HepG2 (cell line): ENCODE results near the gene RNF13. TPM values are rescaled to one million over a fixed set of nuclear protein-coding genes. Genes with fewer than 3 reads are reported as not detected.

ENCODE experiments used
- CBX1 ChIP-seq: IDR thresholded peaks from one replicate; pipeline ENCODE4 v1.6.1; 2016; ENCODE audit warnings: antibody characterized with exemption, low read depth
- EED ChIP-seq: sonication (generic); formaldehyde crosslinking; IDR thresholded peaks from 2 replicates; pipeline ENCODE4 v1.5.0; 2020; ENCODE audit warnings: mild to moderate bottlenecking, missing genetic modification reagents
- GPN1 ChIP-seq: sonication (generic); formaldehyde crosslinking; IDR thresholded peaks from 2 replicates; pipeline ENCODE4 v1.5.1; 2020; ENCODE audit warnings: missing genetic modification reagents, borderline replicate concordance
- JUND ChIP-seq: sonication (generic); formaldehyde crosslinking; IDR thresholded peaks from 2 replicates; pipeline ENCODE4 v1.8.0; 2022; ENCODE audit warnings: mild to moderate bottlenecking, missing genetic modification reagents
- KDM1A ChIP-seq: IDR thresholded peaks from 2 replicates; pipeline ENCODE4 v1.6.1; 2016; ENCODE audit warnings: missing compliant biosample characterization
- RARA ChIP-seq: IDR thresholded peaks from 2 replicates; pipeline ENCODE4 v1.6.1; 2016; ENCODE audit warnings: missing genetic modification reagents, missing compliant biosample characterization
- REXO4 ChIP-seq: sonication (generic); formaldehyde crosslinking; IDR thresholded peaks from 2 replicates; pipeline ENCODE4 v1.8.0; 2022; ENCODE audit warnings: missing genetic modification reagents, mild to moderate bottlenecking, borderline replicate concordance
- RNF2 ChIP-seq: fragments of 450-650 bp; conservative IDR thresholded peaks from 2 replicates; pipeline ENCODE4 v1.6.1; 2016; ENCODE audit warnings: low read depth
- SALL2 ChIP-seq: sonication (generic); formaldehyde crosslinking; IDR thresholded peaks from 2 replicates; pipeline ENCODE4 v1.8.1; 2023; ENCODE audit warnings: mild to moderate bottlenecking, missing genetic modification reagents, inconsistent platforms
- SIX4 ChIP-seq: sonication (generic); formaldehyde crosslinking; IDR thresholded peaks from 2 replicates; pipeline ENCODE4 v1.4.0; 2020; ENCODE audit warnings: missing genetic modification reagents
- SP2 ChIP-seq: sonication (generic); formaldehyde crosslinking; IDR thresholded peaks from 2 replicates; pipeline ENCODE4 v1.5.1; 2020; ENCODE audit warnings: mild to moderate bottlenecking, missing genetic modification reagents
- SSRP1 ChIP-seq: IDR thresholded peaks from 2 replicates; pipeline ENCODE4 v1.6.1; 2016; ENCODE audit warnings: control low read depth
- ZNF331 ChIP-seq: sonication (generic); formaldehyde crosslinking; IDR thresholded peaks from 2 replicates; pipeline ENCODE4 v1.4.0; 2020; ENCODE audit warnings: missing genetic modification reagents
- ZNF343 ChIP-seq: sonication (generic); formaldehyde crosslinking; IDR thresholded peaks from 2 replicates; pipeline ENCODE4 v1.4.0; 2020; ENCODE audit warnings: mild to moderate bottlenecking, missing genetic modification reagents
- ZNF383 ChIP-seq: sonication (generic); formaldehyde crosslinking; IDR thresholded peaks from 2 replicates; pipeline ENCODE4 v1.4.0; 2020; ENCODE audit warnings: missing genetic modification reagents, mild to moderate bottlenecking, borderline replicate concordance
- ZNF543 ChIP-seq: sonication (generic); formaldehyde crosslinking; IDR thresholded peaks from 2 replicates; pipeline ENCODE4 v1.4.0; 2020; ENCODE audit warnings: mild to moderate bottlenecking, missing genetic modification reagents
- ZNF678 ChIP-seq: sonication (generic); formaldehyde crosslinking; IDR thresholded peaks from 2 replicates; pipeline ENCODE4 v1.4.0; 2020; ENCODE audit warnings: mild to moderate bottlenecking, missing genetic modification reagents
- polyA plus RNA-seq, 8 experiments: library from polyadenylated mRNA; depleted of rRNA in 3 of 8; stranded (reverse) in 7 of 8; unstranded in 1 of 8; fragments of >200 nt; fragmentation: Illumina TruSeq in 4 of 8; extraction: Trizol in 4 of 8; gene quantifications; 2 replicates each; pipeline versions ENCODE4 v1.2.1 to v1.2.3, GENCODE V29; 2011 to 2016; ENCODE audit warnings: low read depth in 4 of 8, missing spikeins in 1 of 8, mixed read lengths in 1 of 8; ENCODE audit not compliant: insufficient read depth in 1 of 8
- total RNA-seq, 5 experiments: library from RNA; depleted of rRNA; stranded (reverse); fragments of >200 nt; fragmentation: Illumina TruSeq; extraction: Trizol; gene quantifications; 2 replicates each; pipeline ENCODE4 v1.2.3, GENCODE V29; 2016; ENCODE audit warnings: low read depth in 1 of 5
- TF ChIP-seq, protein P1 (sequence below): sonication (generic); formaldehyde crosslinking; IDR thresholded peaks from 2 replicates; pipeline ENCODE4 v1.9.0; 2021; ENCODE audit warnings: missing genetic modification reagents, borderline replicate concordance
- TF ChIP-seq, protein P2 (sequence below): IDR thresholded peaks from 2 replicates; pipeline ENCODE4 v1.6.1; 2016; ENCODE audit warnings: missing compliant biosample characterization, missing genetic modification reagents, borderline replicate concordance
- TF ChIP-seq, protein P3 (sequence below): sonication (generic); formaldehyde crosslinking; IDR thresholded peaks from 2 replicates; pipeline ENCODE4 v1.4.0; 2020; ENCODE audit warnings: missing genetic modification reagents, mild to moderate bottlenecking, borderline replicate concordance
- TF ChIP-seq, protein P4 (sequence below): sonication (generic); formaldehyde crosslinking; IDR thresholded peaks from 2 replicates; pipeline ENCODE4 v1.8.0; 2022; ENCODE audit warnings: mild to moderate bottlenecking, missing genetic modification reagents

The RNF13 gene
- total and polyA plus RNA-seq, 2 of the 13 experiments (the other 11 are each of a cell fraction or from before 2014, with no cell fraction given) = 39.8 to 46.0 TPM

DNA sequence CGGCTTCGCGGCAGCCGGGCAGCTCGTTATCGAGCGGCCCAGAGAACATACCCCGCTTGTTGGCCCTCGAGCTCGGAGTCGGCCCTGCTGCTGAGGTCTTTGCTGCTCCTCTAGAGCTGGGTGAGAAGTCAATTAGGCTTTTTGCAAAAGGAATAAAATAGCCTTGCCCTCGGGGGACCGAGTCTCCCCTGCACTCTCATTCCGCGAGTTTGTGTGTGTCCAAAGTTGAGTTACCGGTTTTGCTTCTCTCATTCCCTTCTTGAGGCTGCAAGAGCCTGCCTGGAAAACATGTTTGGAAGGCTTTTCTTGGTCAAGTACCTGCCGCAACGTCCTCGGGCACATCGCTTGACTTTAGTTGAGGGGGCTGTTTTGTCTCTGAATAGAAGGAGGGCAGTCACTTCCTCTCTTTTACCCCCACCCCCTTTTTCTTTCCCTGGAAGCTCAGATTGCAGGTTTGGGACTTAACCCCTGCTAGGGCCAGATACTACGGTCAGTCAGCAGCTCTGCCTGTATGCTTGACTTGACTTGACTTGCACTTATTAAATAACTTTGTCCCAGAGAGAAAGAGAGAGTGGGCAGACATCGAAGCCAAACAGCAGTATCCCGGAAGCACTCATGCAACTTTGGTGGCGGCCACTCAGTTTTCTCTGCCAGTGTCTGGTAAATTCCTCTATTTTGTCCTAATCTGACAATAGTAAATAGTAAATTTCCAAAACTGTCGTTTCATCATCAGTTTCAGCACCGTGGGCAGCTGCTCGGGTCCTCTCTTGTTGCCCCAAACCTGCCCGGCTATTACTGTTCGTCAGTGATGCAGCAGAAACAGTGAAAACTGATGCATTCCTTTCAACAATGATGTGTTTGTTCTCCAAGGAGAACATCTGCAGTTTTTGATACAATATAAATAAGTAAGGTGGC lies 609 bp downstream of the RNF13 start (continued):
- TF ChIP-seq ZNF543 (no peak), GPN1 (no peak), CBX1 (no peak), JUND (no peak), ZNF343 (CRISPR knock-in tag) (0 out of 2 replicates have a peak, but pooled peaks have one; percentile 19), KDM1A (CRISPR knock-in tag) (no peak), EED (CRISPR knock-in tag) (no peak), ZNF678 (CRISPR knock-in tag) (0 out of 2 replicates have a peak, but pooled peaks have one; percentile 6), RARA (CRISPR knock-in tag) (no peak), SIX4 (CRISPR knock-in tag) (no peak; the same call in 1 of the 2 replicates), ZNF331 (CRISPR knock-in tag) (no peak), SALL2 (0 out of 2 replicates have a peak, but pooled peaks have one; percentile 14), ZNF383 (0 out of 2 replicates have a peak, but pooled peaks have one; percentile 31), SSRP1 (CRISPR knock-in tag) (no peak), RNF2 (no peak), SP2 (CRISPR knock-in tag) (peak; percentile 67; the same call in 1 of the 2 replicates), REXO4 (CRISPR knock-in tag) (no peak)
- TF ChIP-seq, protein P1, sequence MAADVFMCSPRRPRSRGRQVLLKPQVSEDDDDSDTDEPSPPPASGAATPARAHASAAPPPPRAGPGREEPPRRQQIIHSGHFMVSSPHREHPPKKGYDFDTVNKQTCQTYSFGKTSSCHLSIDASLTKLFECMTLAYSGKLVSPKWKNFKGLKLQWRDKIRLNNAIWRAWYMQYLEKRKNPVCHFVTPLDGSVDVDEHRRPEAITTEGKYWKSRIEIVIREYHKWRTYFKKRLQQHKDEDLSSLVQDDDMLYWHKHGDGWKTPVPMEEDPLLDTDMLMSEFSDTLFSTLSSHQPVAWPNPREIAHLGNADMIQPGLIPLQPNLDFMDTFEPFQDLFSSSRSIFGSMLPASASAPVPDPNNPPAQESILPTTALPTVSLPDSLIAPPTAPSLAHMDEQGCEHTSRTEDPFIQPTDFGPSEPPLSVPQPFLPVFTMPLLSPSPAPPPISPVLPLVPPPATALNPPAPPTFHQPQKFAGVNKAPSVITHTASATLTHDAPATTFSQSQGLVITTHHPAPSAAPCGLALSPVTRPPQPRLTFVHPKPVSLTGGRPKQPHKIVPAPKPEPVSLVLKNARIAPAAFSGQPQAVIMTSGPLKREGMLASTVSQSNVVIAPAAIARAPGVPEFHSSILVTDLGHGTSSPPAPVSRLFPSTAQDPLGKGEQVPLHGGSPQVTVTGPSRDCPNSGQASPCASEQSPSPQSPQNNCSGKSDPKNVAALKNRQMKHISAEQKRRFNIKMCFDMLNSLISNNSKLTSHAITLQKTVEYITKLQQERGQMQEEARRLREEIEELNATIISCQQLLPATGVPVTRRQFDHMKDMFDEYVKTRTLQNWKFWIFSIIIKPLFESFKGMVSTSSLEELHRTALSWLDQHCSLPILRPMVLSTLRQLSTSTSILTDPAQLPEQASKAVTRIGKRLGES (CRISPR knock-in tag) = no peak
- TF ChIP-seq, protein P2, sequence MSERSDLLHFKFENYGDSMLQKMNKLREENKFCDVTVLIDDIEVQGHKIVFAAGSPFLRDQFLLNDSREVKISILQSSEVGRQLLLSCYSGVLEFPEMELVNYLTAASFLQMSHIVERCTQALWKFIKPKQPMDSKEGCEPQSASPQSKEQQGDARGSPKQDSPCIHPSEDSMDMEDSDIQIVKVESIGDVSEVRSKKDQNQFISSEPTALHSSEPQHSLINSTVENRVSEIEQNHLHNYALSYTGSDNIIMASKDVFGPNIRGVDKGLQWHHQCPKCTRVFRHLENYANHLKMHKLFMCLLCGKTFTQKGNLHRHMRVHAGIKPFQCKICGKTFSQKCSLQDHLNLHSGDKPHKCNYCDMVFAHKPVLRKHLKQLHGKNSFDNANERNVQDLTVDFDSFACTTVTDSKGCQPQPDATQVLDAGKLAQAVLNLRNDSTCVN (CRISPR knock-in tag) = no peak
- TF ChIP-seq, protein P3, sequence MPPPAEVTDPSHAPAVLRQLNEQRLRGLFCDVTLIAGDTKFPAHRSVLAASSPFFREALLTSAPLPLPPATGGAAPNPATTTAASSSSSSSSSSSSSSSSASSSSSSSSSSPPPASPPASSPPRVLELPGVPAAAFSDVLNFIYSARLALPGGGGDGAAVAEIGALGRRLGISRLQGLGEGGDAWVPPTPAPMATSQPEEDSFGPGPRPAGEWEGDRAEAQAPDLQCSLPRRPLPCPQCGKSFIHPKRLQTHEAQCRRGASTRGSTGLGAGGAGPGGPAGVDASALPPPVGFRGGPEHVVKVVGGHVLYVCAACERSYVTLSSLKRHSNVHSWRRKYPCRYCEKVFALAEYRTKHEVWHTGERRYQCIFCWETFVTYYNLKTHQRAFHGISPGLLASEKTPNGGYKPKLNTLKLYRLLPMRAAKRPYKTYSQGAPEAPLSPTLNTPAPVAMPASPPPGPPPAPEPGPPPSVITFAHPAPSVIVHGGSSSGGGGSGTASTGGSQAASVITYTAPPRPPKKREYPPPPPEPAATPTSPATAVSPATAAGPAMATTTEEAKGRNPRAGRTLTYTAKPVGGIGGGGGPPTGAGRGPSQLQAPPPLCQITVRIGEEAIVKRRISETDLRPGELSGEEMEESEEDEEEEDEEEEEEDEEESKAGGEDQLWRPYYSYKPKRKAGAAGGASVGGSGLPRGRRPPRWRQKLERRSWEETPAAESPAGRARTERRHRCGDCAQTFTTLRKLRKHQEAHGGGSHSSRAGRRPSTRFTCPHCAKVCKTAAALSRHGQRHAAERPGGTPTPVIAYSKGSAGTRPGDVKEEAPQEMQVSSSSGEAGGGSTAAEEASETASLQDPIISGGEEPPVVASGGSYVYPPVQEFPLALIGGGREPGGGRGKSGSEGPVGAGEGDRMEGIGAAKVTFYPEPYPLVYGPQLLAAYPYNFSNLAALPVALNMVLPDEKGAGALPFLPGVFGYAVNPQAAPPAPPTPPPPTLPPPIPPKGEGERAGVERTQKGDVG (CRISPR knock-in tag) = no peak
- TF ChIP-seq, protein P4, sequence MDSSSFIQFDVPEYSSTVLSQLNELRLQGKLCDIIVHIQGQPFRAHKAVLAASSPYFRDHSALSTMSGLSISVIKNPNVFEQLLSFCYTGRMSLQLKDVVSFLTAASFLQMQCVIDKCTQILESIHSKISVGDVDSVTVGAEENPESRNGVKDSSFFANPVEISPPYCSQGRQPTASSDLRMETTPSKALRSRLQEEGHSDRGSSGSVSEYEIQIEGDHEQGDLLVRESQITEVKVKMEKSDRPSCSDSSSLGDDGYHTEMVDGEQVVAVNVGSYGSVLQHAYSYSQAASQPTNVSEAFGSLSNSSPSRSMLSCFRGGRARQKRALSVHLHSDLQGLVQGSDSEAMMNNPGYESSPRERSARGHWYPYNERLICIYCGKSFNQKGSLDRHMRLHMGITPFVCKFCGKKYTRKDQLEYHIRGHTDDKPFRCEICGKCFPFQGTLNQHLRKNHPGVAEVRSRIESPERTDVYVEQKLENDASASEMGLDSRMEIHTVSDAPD (CRISPR knock-in tag) = no peak
